ENCODE measurements around the gene SARM1. TPM values are rescaled to one million over a fixed set of nuclear protein-coding genes. Genes with fewer than 3 reads are reported as not detected.

The SARM1 gene
- total RNA-seq, 1 donor from 2014 or later = 12.8 TPM

DNA sequence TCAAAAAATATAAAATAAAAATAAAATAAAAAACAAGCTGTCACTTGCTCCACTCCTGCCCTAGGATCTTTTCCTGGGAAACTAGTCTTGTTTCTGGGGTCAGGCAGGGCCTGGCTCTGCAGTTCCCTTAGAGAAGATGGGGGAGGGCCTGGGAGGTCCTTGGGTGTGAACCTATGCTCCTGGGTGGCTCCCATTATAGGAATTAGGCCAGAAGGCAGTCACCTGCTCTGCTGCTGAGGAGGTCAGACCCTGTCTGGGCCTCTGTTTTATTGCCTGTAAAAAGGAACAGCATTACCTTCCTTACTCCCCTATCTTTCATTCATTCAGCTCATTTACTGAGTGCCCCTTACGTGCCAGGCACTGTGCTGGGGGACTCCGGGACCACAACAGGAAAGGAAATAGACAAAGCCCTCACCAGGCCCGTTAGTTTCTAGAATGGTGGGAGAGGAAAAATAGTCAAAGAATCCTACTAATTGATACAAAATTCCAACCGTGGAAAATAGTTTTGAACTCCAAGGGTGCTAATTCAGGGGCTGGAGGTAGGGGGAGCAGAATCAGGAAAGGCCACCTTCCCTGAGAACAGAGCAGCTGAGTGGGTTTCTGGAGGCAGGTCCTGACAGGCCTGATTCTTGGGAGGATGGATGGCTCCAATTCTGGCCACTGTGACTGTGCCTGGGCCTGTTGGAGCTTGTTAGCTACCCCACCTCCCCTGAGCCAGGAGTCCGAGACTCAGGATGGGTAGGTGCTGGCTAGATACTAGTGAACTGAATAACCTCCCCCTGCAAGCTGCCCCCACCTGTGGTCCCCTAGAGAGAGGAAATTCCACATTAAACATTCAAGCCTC lies 35.9 kb downstream of the SARM1 start:
- no peak for DNase-seq (ENCODE audit: low read depth)
- Mint-ChIP-seq H3K4me1 (ENCODE audit: low read depth, unreplicated experiment) (peaks cover 2% of the 10 kb centered on the region), H3K27ac (ENCODE audit: unreplicated experiment) (no peak overlapping the region), H3K36me3 (ENCODE audit: low read depth, unreplicated experiment) (no peaks in the 10 kb centered on the region), H3K9me3 (ENCODE audit: unreplicated experiment) (no peaks in the 10 kb centered on the region), H3K27me3 (ENCODE audit: low read depth, unreplicated experiment) (peaks cover 38% of the 10 kb centered on the region), H3K4me3 (ENCODE audit: unreplicated experiment) (peak overlapping the region; percentile 60)
- Histone ChIP-seq H3K9me3 (ENCODE audit: insufficient read depth, low read depth, low read length) (no peaks in the 10 kb centered on the region), H3K27me3 (ENCODE audit: insufficient read depth, low read length) (peaks cover 10% of the 10 kb centered on the region), H3K36me3 (ENCODE audit: insufficient read depth, low read length) (no peaks in the 10 kb centered on the region), H3K4me1 (ENCODE audit: insufficient read depth, low read length) (peaks cover 6% of the 10 kb centered on the region), H3K4me3 (ENCODE audit: insufficient read depth, low read depth, low read length) (no peak overlapping the region), H3K27ac (ENCODE audit: low read depth, low read length) (no peak overlapping the region), H3K9ac (ENCODE audit: low read length) (no peak overlapping the region), H3K79me2 (ENCODE audit: insufficient read depth, low read length) (no peaks in the 10 kb centered on the region), H2AFZ (ENCODE audit: low read depth, low read length) (no peak overlapping the region), H4K20me1 (ENCODE audit: insufficient read depth, low read length) (peaks cover 5% of the 10 kb centered on the region), H3K4me2 (ENCODE audit: low read length) (no peak overlapping the region)
- TF ChIP-seq, protein P1, sequence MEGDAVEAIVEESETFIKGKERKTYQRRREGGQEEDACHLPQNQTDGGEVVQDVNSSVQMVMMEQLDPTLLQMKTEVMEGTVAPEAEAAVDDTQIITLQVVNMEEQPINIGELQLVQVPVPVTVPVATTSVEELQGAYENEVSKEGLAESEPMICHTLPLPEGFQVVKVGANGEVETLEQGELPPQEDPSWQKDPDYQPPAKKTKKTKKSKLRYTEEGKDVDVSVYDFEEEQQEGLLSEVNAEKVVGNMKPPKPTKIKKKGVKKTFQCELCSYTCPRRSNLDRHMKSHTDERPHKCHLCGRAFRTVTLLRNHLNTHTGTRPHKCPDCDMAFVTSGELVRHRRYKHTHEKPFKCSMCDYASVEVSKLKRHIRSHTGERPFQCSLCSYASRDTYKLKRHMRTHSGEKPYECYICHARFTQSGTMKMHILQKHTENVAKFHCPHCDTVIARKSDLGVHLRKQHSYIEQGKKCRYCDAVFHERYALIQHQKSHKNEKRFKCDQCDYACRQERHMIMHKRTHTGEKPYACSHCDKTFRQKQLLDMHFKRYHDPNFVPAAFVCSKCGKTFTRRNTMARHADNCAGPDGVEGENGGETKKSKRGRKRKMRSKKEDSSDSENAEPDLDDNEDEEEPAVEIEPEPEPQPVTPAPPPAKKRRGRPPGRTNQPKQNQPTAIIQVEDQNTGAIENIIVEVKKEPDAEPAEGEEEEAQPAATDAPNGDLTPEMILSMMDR (IDR thresholded peaks at IDR 0.05; ENCODE audit: insufficient read depth, low read depth, low read length) = no peak
- no peak for FAIRE-seq

DNA sequence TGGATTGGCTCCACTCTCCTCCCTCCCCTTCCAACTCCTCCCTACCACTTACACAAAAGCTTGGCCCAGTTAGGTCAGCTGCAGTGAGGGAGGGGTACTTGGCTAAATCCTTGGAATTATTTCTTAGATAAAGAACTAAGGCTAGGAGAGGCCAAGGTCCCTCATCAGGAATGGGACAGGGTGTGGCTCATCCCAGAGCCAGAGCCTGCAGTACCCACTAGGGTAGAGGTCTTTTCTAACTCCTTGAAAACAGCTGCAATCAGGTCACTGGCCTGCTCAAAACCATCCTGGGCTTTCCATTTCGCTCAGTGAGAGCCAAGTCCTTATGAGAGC lies 36.4 kb downstream of the SARM1 start:
- peaks cover 36% of the 10 kb centered on the region for H3K27me3 Mint-ChIP-seq (ENCODE audit: low read depth, unreplicated experiment)
- H3K4me1 ChIP-seq (ENCODE audit: insufficient read depth, low read length) = peaks cover 6% of the 10 kb centered on the region
- peaks cover 11% of the 10 kb centered on the region for H3K27me3 ChIP-seq (ENCODE audit: insufficient read depth, low read length)
- H3K4me2 ChIP-seq (ENCODE audit: low read length) = no peak overlapping the region
- H4K20me1 ChIP-seq (ENCODE audit: insufficient read depth, low read length) = peaks cover 5% of the 10 kb centered on the region
- no peak overlapping the region for H3K9ac ChIP-seq (ENCODE audit: low read length)
- H3K4me3 ChIP-seq (ENCODE audit: insufficient read depth, low read depth, low read length) = no peak overlapping the region
- no peak overlapping the region for H2AFZ ChIP-seq (ENCODE audit: low read depth, low read length)
- no peak overlapping the region for H3K27ac ChIP-seq (ENCODE audit: low read depth, low read length)
- H3K4me1 Mint-ChIP-seq (ENCODE audit: low read depth, unreplicated experiment) = peaks cover 2% of the 10 kb centered on the region
- peaks cover 2% of the 10 kb centered on the region for H3K9me3 Mint-ChIP-seq (ENCODE audit: unreplicated experiment)
- TF ChIP-seq EZH2 (IDR thresholded peaks at IDR 0.05; ENCODE audit: insufficient read depth, low read length) = no peak
- TF ChIP-seq, protein P1 (IDR thresholded peaks at IDR 0.05; ENCODE audit: insufficient read depth, low read depth, low read length) = no peak
- H3K4me3 Mint-ChIP-seq (ENCODE audit: unreplicated experiment) = no peak overlapping the region
- H3K9me3 ChIP-seq (ENCODE audit: insufficient read depth, low read depth, low read length) = no peaks in the 10 kb centered on the region
- H3K79me2 ChIP-seq (ENCODE audit: insufficient read depth, low read length) = no peaks in the 10 kb centered on the region
- H3K27ac Mint-ChIP-seq (ENCODE audit: unreplicated experiment) = no peak overlapping the region
- no peaks in the 10 kb centered on the region for H3K36me3 ChIP-seq (ENCODE audit: insufficient read depth, low read length)
- DNase-seq (ENCODE audit: low read depth) = no peak
- H3K36me3 Mint-ChIP-seq (ENCODE audit: low read depth, unreplicated experiment) = no peaks in the 10 kb centered on the region
- no peak for FAIRE-seq

DNA sequence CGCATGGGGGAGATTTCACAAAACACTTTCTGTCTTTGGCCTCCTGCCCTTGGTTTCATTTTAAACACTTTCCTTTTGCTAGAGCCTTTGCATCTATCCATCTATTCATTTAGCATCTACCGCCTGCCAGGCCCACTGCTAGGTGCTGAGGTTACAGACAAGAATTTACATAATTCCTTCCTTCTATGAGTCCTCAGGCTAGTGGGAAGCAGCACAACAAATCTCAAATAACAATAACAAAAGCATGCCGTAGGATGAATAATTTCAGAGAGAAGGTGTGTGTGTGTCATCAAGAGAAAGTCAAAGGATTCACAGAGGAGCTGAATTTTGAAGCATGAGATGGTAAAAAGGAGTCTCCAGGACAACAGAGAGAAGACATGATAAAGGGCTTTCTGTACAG lies 40.6 kb downstream of the SARM1 start:
- Histone ChIP-seq H3K4me1 (ENCODE audit: insufficient read depth, low read length) (no peaks in the 10 kb centered on the region), H3K9ac (ENCODE audit: low read length) (no peak overlapping the region), H3K27me3 (ENCODE audit: insufficient read depth, low read length) (peaks cover 11% of the 10 kb centered on the region), H3K36me3 (ENCODE audit: insufficient read depth, low read length) (no peaks in the 10 kb centered on the region), H3K79me2 (ENCODE audit: insufficient read depth, low read length) (no peaks in the 10 kb centered on the region), H3K4me2 (ENCODE audit: low read length) (no peak overlapping the region), H3K4me3 (ENCODE audit: insufficient read depth, low read depth, low read length) (no peak overlapping the region), H3K9me3 (ENCODE audit: insufficient read depth, low read depth, low read length) (no peaks in the 10 kb centered on the region), H3K27ac (ENCODE audit: low read depth, low read length) (no peak overlapping the region), H2AFZ (ENCODE audit: low read depth, low read length) (no peak overlapping the region), H4K20me1 (ENCODE audit: insufficient read depth, low read length) (no peaks in the 10 kb centered on the region)
- Mint-ChIP-seq H3K9me3 (ENCODE audit: unreplicated experiment) (peaks cover 2% of the 10 kb centered on the region), H3K27ac (ENCODE audit: unreplicated experiment) (no peak overlapping the region), H3K4me1 (ENCODE audit: low read depth, unreplicated experiment) (peaks cover 2% of the 10 kb centered on the region), H3K27me3 (ENCODE audit: low read depth, unreplicated experiment) (peaks cover 52% of the 10 kb centered on the region), H3K36me3 (ENCODE audit: low read depth, unreplicated experiment) (no peaks in the 10 kb centered on the region), H3K4me3 (ENCODE audit: unreplicated experiment) (no peak overlapping the region)
- FAIRE-seq (no peak), DNase-seq (ENCODE audit: low read depth) (no peak)
- TF ChIP-seq, protein P1 (IDR thresholded peaks at IDR 0.05; ENCODE audit: insufficient read depth, low read depth, low read length) = no peak
- no peak for TF ChIP-seq EZH2 (IDR thresholded peaks at IDR 0.05; ENCODE audit: insufficient read depth, low read length)

Measured in astrocyte (in vitro differentiated cells and primary cell).